G401 (cell line): ENCODE measurements around the gene SSMEM1. TPM values are rescaled to one million over a fixed set of nuclear protein-coding genes. Genes with fewer than 3 reads are reported as not detected.
"Not testable (repeated sequence)": the region's sequence is repeated elsewhere in the genome, so short reads cannot be mapped to it uniquely, and the experiment has no call there.

Experiments
- DNase-seq: peaks from one replicate; pipeline ENCODE4 v3.0.0-alpha.2; 2015; ENCODE audit warnings: low spot score
- in situ Hi-C: cut with HindIII; loops from 2 replicates; pipeline ENCODE4 v1.10.0; 2016; ENCODE audit warnings: low sequenced_read_pairs, mixed read lengths
- total RNA-seq: library from RNA; depleted of rRNA; stranded (reverse); fragments of >200 nt; shearing (Covaris generic); gene quantifications from 2 replicates; pipeline ENCODE4 v1.2.3, GENCODE V29; 2014

SSMEM1 gene
- total RNA-seq, 1 experiment from 2014 or later = not detected

DNA sequence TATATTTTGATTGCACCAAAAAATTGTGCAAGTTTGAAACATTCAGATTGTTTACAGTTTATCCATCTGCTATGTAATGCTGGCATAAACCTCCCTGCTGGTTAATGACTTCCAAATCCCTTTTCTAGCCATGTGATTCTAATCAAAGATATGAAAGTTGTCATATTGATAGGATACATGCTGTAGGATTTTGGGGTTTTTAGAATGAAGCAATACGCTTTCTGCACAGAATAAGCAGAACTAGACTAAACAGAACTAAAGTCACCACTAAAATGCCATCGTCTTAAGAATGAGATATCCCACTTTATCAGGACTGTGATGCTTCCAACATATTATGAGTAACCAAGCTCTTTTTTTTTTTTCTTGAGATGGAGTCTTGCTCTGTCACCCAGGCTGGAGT lies 856 bp downstream of the SSMEM1 start:
- no peak for DNase-seq
- in situ Hi-C loops = no loop called here

DNA sequence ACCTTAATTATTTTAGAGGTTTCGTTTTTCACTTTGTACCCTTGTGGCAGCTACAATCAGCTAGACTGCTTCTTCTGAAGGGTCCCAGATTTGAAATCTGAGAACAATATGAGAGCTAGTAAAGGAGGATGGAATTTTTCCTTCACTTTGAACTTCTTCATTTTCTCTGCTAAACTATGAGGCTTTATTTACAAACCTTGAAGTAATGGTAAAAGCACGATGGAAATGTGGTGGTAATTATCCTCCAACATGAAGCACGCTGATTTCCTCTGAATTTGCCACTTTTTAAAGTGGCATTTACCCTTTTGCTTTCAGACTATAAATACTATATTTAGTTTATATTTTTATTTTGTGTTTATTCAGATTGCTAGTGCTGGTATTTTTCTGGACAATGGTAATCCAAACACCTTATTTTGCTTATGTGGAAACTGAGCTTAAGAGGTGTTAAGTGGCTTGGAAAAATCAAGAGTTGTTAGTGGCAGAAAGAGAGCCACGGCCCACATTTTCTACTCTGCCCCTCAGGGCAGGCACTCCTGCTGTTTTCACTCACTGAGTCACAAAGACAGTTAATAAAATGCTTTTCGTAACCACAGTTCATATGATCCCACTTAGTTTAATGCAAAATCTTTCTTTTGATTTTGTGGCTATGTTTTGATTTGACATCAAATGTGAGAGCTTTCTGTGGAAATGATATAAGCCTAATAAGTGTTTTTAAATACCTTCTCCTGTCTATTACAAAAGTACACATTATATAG lies 2.7 kb downstream of the SSMEM1 start:
- in situ Hi-C loops = no loop called here
- no peak for DNase-seq

DNA sequence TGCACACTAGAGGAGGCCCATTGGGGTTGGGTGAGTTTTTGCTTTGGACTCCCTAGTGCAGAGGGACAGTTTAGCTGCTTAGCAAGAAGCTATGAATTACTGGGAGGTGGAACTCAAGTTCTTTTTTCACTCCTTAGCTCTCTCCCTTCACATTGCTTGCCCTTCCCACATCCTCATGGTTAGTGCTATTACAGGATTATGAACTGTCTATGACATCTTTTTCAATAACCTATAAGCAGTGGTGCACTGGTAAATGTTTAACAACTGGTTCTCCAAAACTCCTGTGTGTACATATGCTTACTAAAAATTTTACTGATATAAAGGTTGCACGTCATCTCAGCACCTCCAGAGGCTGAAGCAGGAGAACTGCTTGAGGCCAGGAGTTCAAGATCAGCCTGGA lies 6.2 kb downstream of the SSMEM1 start:
- no peak for DNase-seq
- in situ Hi-C loops = no loop called here

DNA sequence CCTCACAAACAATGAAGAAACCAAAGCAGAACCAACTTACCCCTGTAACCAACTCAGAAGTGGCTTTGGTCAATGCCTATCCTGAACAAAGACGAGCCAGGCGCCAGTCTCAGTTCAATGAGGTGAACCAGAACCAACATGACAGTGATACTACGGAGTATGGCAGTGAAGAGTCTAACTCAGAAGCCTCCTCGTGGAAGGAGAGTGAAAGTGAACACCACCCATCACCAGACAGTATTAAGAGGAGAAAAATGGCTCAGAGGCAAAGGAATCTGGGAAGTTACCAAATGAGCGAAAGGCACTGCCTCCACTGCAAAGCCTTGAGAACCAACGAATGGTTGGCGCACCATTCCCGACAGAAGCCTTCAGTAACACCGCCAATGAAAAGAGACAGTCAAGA lies 8.4 kb downstream of the SSMEM1 start:
- in situ Hi-C loops = no loop called here
- DNase-seq = no peak

DNA sequence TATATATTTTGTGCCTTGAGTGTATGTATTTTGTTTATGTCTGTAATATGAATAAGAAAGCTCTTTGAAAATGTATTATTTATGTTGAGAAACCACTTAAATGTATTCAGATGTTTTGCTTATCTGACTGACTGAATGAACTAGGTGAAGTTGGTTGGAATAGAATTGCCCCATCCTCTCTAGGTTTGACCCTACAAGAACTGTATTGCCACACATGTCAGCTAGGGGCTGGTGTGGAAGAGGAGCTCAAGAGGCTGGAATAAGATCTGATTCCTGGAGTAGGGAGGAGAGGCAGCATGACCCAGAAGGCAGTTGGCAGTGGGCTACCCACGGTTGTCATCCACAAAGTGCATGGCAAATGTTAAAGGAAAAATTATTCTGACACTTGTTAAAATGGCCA lies 9.1 kb downstream of the SSMEM1 start:
- in situ Hi-C loops = no loop called here
- DNase-seq = no peak

DNA sequence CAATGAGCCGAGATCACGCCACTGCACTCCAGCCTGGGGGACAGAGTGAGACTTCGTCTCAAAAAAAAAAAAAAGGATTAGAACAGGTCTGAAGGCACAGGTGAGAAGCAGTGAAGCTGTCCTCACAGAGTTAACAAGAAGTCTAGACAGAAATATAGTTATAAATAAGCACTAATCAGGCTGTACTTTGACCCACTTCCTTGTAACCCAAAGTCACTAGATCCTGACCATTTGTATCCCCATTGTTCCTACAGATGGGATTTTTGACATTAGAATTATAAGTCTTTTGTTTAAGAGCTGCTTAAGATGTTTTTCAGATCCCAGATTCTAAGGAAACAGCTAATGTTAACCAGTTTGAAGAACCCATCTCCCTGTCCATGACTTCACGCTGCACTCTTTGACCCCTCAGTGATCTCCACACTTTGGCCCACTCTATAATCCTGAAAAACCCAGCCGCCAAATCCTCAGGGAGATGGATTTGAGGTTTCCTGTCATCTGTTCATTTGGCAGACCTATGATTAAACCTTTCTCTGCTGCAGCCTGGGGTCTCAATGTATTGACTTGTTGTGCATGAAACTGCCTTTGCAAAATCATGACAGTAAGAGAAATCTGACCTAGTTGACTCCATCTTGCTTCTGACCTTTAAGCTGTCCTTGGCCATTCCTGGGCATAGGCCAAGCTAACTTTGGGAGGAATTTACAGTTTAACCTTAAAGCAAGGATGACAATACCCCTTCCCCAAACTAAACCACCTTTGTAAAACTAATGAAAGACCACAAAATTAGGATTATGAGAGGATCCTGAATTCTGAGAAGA lies 11.4 kb downstream of the SSMEM1 start:
- in situ Hi-C loops = no loop called here
- DNase-seq = no peak

DNA sequence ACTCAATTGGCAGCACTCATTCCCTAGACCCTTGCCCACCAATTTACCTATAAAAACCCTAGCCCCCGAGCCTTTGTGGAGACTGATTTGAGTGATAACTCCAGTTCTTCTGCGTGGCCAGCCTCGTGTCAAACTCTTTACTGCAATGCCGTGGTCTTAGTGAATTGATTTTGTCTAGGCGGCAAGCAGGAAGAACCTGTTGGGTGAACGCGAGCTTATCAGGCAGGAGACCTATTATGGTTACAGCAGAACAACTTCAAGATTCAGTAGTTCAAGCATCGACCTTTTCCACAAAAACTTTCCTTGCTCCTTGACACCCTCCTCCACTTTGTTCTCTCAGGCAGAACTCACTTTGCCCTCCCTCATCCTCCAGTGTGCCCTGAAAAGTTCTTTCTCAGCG lies 12.2 kb downstream of the SSMEM1 start:
- in situ Hi-C loops = no loop called here
- no peak for DNase-seq

DNA sequence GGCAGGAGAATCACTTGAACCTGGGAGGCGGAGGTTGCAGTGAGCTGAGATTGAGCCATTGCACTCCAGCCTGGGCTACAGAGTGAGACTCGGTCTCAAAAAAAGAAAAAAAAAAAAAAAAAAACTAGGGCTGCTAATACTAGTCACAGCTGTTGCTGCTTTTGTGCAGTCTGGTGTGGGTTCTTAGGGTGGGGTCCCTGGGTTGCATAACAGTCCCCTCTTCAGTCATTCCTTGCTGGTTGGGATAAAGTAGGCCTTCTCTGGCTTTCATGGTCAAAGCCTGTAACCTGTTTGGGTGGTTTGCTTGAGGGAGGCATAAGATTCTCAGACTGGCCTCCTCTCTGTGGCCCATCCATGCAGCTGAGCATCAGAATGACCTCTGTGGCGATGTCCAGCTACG lies 14.1 kb downstream of the SSMEM1 start:
- in situ Hi-C loops = no loop called here

DNA sequence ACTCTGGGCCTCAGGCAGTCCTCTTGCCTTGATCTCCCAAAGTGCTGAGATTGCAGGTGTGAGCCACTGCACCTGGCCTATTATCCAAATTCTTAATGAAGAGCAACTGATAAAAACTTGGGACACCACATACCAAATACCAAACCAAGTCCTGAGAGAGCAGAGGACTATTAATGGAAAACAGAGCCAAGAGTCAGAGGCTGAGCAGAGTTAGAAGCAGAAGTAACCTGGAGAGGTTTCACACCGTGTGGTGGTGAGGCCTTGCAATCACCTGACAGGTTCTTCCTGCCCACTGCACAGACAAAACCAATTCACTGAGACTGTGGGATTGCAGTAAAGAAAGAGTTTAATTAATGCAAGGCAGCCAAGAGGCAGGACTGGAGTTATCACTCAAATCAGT lies 16.0 kb downstream of the SSMEM1 start:
- in situ Hi-C loops = no loop called here
- no peak for DNase-seq

More for the DNA sequence above, 14.1 kb downstream of the SSMEM1 start:
- no peak for DNase-seq

DNA sequence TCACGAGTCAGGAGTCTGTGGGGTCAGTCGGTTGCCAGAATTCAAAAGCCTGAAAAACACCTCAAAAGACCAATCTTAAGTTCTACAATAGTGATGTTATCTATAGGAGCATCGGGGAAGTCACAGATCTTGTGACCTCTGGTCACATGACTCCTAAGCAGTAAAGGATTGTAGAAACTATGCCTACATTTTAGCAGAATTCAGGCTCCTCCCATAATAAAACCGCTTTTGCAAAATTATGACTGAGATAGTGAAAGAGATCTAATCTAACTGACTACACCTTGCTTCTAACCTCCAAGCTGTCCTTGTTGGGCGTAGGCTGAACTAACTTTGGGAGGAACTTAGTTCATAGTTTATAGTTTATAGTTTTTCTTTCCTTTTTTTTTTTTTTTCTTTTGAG lies 16.6 kb downstream of the SSMEM1 start:
- no peak for DNase-seq
- in situ Hi-C loops = no loop called here

DNA sequence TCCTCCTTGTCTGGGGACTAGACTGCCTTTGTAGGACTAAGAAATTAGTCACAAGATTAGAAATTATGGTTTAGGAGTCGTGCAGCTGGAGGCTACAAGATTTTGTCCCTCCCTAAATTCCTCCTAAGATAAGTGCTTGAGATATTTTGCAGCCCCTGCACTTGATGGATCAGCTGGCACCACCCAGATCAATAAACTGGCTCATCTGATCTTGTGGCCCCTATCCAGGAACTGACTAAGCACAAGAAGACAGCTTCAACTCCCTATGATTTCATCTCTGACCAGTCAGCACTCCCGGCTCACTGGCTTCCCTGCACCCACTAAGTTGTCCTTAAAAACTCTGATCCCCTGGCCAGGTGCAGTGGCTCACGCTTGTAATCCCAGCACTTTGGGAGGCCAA lies 17.3 kb downstream of the SSMEM1 start:
- in situ Hi-C loops, DNase-seq: not testable (repeated sequence)

DNA sequence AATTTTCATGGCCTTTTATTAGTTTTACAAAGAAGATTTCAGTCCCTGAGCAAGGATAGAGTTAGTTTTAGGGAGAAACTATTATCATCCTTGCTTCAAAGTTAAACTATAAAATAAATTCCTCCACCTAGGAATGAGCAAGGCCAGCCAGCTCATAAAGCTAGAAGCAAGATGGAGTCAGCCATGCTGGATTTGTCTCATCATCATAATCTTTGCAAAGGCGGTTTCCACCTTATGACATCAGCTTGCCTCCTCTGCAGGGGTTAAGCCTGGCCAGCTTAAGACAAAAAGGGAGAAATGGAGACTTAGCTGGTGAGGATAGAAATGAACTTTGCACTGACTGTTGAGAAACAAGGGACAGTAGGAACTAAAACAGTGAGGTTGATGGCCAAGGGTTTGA lies 18.7 kb downstream of the SSMEM1 start:
- DNase-seq = no peak
- in situ Hi-C loops = no loop called here

DNA sequence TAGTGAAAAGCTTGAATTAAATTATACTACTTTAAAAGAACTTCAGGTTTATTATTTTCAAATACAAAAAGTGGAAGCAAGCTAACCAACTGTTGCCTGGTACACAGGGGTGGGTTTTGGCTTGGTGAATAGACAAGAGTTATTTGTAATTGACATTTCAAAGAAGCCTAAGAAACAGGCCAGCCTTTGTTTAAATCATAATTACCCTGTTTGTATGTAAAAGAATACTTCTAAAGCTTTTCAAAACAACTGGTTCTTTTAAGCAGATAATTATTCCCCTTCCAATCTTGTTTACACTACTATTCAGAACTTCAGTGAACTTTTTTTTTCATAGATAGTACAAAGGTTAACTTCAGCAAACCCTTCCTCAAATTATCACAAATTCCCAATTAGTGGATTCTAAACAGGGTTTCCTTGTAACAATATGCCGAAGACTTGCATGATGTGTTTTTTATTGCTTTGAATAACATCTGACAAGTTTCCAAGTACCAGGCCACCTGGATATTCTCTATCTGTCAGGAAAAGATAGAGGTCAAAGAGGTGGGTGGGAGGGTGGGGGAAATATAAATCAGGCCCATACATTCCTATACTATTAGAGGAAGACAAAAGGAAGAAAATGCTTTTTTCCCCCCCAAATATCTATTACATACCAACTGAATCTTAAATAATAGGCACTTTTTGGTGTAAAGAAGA lies 20.4 kb downstream of the SSMEM1 start:
- in situ Hi-C loops = no loop called here
- peak; percentile 2 for DNase-seq

DNA sequence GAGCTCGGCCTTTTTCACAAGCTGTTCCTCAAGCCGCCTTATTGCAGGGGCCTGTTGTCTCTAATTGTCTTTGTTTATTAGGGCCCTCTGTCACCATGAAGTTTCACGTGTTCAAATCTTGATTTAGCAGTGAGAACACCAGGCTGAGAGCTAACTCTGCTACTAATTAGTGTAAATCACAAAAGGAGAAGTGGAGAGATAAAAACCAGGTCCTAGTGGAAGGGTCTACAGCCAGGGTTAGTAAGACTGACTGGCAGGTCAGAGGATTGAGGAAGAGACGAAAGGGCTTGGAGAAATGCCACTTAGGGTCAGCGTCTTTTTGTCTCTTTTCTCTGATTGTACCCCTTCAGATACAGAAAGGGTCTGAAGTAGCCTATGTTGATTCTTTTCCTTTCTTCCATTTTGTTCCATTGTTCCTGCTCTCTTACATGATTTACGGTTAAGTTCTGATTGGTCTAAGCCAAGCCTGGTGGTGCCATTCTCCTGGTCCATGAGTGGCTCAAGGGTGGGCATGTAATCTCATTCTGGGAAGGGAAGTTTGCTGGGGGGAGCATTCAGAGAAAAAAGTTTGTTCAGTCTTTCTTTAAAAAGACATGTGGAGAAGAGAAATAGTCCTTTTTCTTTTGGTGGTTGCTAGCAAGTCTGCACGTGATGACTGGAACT lies 21.3 kb downstream of the SSMEM1 start:
- no peak for DNase-seq
- in situ Hi-C loops = no loop called here

DNA sequence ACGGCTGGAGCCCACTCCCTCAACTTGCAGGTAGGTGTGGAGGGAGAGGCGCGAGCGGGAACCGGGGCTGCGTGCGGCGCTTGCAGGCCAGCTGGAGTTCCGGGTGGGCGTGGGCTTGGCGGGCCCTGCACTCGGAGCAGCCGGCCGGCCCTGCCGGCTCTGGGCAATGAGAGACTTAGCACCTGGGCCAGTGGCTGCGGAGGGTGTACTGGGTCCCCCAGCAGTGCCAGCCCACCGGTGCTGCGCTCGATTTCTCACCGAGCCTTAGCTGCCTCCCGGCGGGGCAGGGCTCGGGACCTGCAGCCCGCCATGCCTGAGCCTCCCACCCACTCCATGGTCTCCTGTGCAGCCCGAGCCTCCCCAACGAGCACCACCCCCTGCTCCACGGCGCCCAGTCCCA lies 22.3 kb downstream of the SSMEM1 start:
- DNase-seq, in situ Hi-C loops: not testable (repeated sequence)

DNA sequence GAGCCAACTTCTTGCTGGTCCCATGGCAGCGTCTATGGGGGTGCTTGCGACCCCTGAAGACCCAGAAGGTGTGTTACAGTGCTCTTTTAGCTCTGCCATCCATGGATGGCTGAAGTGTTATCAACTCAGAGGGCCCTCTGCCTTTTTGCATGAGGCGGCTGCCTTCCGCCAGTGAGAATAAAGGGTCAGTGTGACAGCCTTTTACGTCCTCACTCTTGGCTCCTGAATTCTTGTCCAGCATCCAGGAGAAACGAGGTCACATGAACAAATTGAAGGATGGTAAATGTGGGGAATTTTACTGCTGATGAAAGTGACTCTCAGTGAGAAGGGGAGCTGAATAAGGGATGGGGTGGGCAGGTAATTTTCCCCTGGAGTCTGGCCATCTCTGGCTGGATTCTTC lies 24.1 kb downstream of the SSMEM1 start:
- peak; percentile 20 for DNase-seq
- in situ Hi-C loops = no loop called here

DNA sequence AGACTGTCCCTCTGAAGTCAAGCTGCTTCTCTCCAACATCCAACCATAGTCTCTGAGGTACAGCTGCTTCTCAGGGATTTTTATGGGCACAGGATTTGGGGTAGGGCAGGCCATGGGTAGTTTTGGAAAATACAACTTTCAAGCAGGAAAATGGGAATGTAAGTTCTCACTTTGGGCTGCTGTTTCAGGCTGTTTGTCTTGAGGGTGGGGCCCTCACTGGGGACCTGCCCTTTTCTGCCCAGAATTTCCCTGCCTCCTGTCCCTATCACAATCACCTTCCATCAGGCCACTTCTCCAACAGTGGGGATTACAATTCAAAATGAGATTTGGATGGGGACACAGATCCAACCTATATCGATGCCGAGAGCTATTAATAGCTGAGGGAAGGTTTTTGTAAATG lies 24.5 kb downstream of the SSMEM1 start:
- in situ Hi-C loops = no loop called here
- DNase-seq = no peak

DNA sequence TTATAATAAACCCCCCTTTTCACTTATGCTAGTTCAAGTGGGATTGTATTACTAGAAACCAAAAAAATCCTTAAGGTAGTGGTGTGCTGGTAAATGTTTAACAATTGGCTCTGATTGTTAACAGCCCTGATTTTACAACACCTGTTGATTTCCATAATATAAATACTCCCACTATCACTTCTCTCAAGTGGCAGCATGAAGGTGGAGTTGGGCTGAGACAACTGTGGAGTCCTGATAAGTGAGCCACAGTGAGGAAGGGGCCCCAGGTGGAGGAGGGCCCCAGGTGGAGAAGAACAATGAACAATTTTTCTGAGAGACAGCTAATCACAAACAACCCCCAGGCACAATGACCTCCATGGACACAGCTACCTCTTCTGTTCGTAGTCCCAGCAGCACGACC lies 26.4 kb downstream of the SSMEM1 start:
- no peak for DNase-seq
- in situ Hi-C loops = no loop called here

DNA sequence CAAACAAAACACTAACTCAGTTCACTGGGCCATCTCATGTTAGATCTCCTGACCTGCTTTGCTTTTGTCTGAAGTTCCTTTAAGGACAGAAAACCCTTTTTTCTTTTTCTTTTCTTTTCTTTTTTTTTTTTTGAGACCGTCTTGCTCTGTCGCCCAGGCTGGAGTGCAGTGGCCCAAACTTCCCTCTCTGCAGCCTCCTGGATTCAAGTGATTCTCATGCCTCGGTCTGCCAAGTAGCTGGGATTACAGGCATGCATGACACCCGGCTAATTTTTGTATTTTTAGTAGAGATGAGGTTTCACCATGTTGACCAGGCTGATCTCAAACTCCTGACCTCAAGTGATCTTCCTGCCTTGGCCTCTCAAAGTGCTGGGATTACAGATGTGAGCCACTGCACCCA lies 28.7 kb downstream of the SSMEM1 start:
- DNase-seq, in situ Hi-C loops: not testable (repeated sequence)

DNA sequence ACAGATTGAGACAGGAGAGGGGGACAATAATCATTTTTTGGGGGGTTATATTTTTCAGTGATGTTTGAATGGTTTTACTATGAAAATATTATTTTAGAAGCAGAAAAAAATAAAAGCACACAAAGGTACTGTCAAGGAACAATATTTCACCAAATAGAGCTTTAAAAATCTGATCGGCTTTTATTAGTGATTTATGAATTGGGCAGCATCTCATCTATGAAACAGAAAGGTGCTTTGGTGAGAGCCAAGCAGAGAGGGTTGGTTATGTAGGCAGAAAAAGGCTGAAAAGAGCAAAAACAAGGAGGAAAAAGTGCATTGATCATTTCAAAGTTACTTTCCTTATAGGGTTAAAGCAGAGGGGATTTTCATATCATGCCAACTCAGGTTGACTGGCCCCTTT lies 32.6 kb downstream of the SSMEM1 start:
- in situ Hi-C loops = no loop called here
- no peak for DNase-seq
